A673 (cell line): Measurements from ENCODE around the gene PKNOX2. TPM values are rescaled to one million over a fixed set of nuclear protein-coding genes. Genes with fewer than 3 reads are reported as not detected.

Source experiments
- BruUV-seq: library from RNA; stranded (reverse); fragments of 400-500 nt; replicated peaks from 2 replicates; lab custom pipeline; 2021; lab: Mats Ljungman, UMichigan
- CTCF ChIA-PET: fragments of 300-600 bp; sonication (Branson Sonifier 250); formaldehyde crosslinking; loops from one replicate; lab custom pipeline; 2022; ENCODE audit warnings: antibody characterized with exemption; lab: Charles Lee
- POLR2A ChIA-PET: fragments of 300-600 bp; sonication (Branson Sonifier 250); formaldehyde crosslinking; loops from one replicate; lab custom pipeline; 2022; ENCODE audit warnings: antibody characterized with exemption; ENCODE audit not compliant: low non-redundant PET; lab: Charles Lee
- DNase-seq: peaks from one replicate; pipeline ENCODE4 v3.0.0-alpha.2; 2015; ENCODE audit warnings: low spot score
- H3K27ac ChIP-seq: fragments of 200-600 bp; sonication (generic); 2 replicates; pipeline ENCODE4 v1.5.1; 2016; ENCODE audit warnings: mixed run types, low read depth, mild to moderate bottlenecking, mixed read lengths, antibody characterized with exemption, low read length; ENCODE audit not compliant: poor library complexity, severe bottlenecking
- H3K27me3 ChIP-seq: fragments of 200-600 bp; sonication (generic); replicated peaks from 2 replicates; pipeline ENCODE4 v1.6.1; 2017; ENCODE audit warnings: mixed run types, low read depth, mild to moderate bottlenecking, mixed read lengths, antibody characterized with exemption, low read length; ENCODE audit not compliant: insufficient read depth, poor library complexity
- H3K36me3 ChIP-seq: fragments of 200-600 bp; sonication (generic); 2 replicates; pipeline ENCODE4 v1.6.1; 2016; ENCODE audit warnings: mixed run types, mild to moderate bottlenecking, mixed read lengths, antibody characterized with exemption, low read length; ENCODE audit not compliant: insufficient read depth, poor library complexity, severe bottlenecking
- H3K4me1 ChIP-seq: fragments of 200-600 bp; sonication (generic); 2 replicates; pipeline ENCODE4 v1.6.1; 2017; ENCODE audit warnings: mixed run types, mild to moderate bottlenecking, mixed read lengths, antibody characterized with exemption, low read length; ENCODE audit not compliant: insufficient read depth, poor library complexity, severe bottlenecking
- H3K4me3 ChIP-seq: fragments of 200-600 bp; sonication (generic); 2 replicates; pipeline ENCODE4 v1.5.1; 2016; ENCODE audit warnings: low read depth, mixed run types, mild to moderate bottlenecking, mixed read lengths, low read length; ENCODE audit not compliant: poor library complexity, severe bottlenecking
- H3K9me3 ChIP-seq: fragments of 200-600 bp; sonication (generic); 2 replicates; pipeline ENCODE4 v1.6.1; 2016; ENCODE audit warnings: mixed run types, low read depth, mild to moderate bottlenecking, mixed read lengths, antibody characterized with exemption, low read length; ENCODE audit not compliant: poor library complexity, severe bottlenecking
- EZH2 ChIP-seq: fragments of 200-600 bp; sonication (generic); IDR thresholded peaks from 2 replicates; pipeline ENCODE4 v1.6.1; 2017; ENCODE audit warnings: borderline replicate concordance, low read depth, mild to moderate bottlenecking, mixed read lengths, antibody characterized with exemption, low read length; ENCODE audit not compliant: poor library complexity, severe bottlenecking
- intact Hi-C: fragments of 100-400 bp; cut with micrococcal nuclease; formaldehyde crosslinking; loops from one replicate; pipeline ENCODE4 v1.10.0; 2022; ENCODE audit not compliant: unreplicated experiment
- total RNA-seq: library from RNA; stranded (reverse); gene quantifications from 2 replicates; pipeline ENCODE4 v1.2.3, GENCODE V29; 2021
- TF ChIP-seq, protein P1 (sequence below): fragments of 300-800, 200-600 bp; sonication (generic); conservative IDR thresholded peaks from 2 replicates; pipeline ENCODE4 v1.5.1; 2017; ENCODE audit warnings: low read depth, mild to moderate bottlenecking, antibody characterized with exemption, low read length, moderate library complexity, mixed read lengths

PKNOX2 gene
- total RNA-seq, 1 experiment from 2014 or later = 1.1 TPM

DNA sequence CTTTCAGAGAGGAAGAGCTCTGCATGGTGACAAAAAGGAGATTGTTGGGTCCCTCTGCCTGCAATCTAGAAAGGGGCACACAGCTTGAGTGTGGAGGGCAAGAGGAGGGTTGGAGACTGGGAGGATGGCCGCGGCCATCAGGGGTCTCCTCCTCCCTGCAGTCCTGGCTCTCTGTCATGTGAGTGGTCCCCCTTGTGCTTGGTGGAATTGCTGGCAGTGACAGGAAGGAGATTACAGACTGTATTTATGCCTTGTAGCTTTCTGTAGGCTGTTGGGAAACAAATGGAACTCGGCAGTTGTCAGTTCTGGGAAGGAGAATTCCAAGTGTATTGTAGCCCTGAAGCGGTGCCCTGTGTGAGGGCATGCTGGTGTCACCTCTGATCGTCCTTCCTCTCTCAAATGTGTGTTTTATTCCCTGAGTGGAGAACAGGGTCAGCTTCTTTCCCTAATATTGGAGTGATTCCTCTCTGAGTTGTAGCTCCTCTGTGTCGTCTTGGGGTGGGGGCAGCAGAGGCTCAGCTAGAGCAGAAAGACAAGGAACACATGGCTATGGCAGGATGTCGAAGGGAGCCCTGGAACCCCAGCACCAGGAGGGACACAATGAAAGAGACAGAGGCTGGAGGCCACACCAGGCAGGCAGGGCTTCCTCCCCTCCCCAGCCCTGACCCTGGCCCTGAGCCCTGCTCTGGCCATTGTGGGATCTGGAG, 163.1 kb downstream of the PKNOX2 start:
- TF ChIP-seq EZH2 = no peak
- TF ChIP-seq, protein P1, sequence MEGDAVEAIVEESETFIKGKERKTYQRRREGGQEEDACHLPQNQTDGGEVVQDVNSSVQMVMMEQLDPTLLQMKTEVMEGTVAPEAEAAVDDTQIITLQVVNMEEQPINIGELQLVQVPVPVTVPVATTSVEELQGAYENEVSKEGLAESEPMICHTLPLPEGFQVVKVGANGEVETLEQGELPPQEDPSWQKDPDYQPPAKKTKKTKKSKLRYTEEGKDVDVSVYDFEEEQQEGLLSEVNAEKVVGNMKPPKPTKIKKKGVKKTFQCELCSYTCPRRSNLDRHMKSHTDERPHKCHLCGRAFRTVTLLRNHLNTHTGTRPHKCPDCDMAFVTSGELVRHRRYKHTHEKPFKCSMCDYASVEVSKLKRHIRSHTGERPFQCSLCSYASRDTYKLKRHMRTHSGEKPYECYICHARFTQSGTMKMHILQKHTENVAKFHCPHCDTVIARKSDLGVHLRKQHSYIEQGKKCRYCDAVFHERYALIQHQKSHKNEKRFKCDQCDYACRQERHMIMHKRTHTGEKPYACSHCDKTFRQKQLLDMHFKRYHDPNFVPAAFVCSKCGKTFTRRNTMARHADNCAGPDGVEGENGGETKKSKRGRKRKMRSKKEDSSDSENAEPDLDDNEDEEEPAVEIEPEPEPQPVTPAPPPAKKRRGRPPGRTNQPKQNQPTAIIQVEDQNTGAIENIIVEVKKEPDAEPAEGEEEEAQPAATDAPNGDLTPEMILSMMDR = no peak
- Histone ChIP-seq H3K27ac (no peak overlapping the region), H3K27me3 (peaks cover 14% of the 10 kb centered on the region), H3K9me3 (no peaks in the 10 kb centered on the region), H3K4me1 (no peaks in the 10 kb centered on the region), H3K4me3 (no peak overlapping the region), H3K36me3 (no peaks in the 10 kb centered on the region)
- BruUV-seq = no TSS peak
- intact Hi-C loops = no loop called here
- no peak for DNase-seq
- CTCF ChIA-PET = interaction anchor here (2.0 kb wide), 1 partner anchor 18 kb away, joined by 7 read pairs; no protein-coding TSS in a partner anchor
- POLR2A ChIA-PET = no interaction called here

GRCh38 chr11:125328225-125328580, 163.7 kb downstream of the PKNOX2 start:
- no peak overlapping the region for H3K4me3 ChIP-seq
- BruUV-seq = no TSS peak
- DNase-seq = no peak
- no peaks in the 10 kb centered on the region for H3K4me1 ChIP-seq
- no peak for TF ChIP-seq EZH2
- TF ChIP-seq, protein P1 = no peak
- POLR2A ChIA-PET = no interaction called here
- no peaks in the 10 kb centered on the region for H3K9me3 ChIP-seq
- H3K36me3 ChIP-seq = no peaks in the 10 kb centered on the region
- H3K27ac ChIP-seq = no peak overlapping the region
- H3K27me3 ChIP-seq = peaks cover 12% of the 10 kb centered on the region
- intact Hi-C loops = no loop called here
- CTCF ChIA-PET = interaction anchor here (1.5 kb wide), 1 partner anchor 18 kb away, joined by 3 read pairs; no protein-coding TSS in a partner anchor

GRCh38 chr11:125329786-125330185, 165.2 kb downstream of the PKNOX2 start:
- TF ChIP-seq, protein P1 = no peak
- no peak for TF ChIP-seq EZH2
- ChIA-PET POLR2A (no interaction called here), CTCF (interaction anchor here (1.5 kb wide), 1 partner anchor 16 kb away, joined by 3 read pairs; no protein-coding TSS in a partner anchor)
- intact Hi-C loops = no loop called here
- H3K27me3 ChIP-seq = peaks cover 6% of the 10 kb centered on the region
- no peak for DNase-seq
- H3K9me3 ChIP-seq = no peaks in the 10 kb centered on the region
- no peaks in the 10 kb centered on the region for H3K4me1 ChIP-seq
- no peaks in the 10 kb centered on the region for H3K36me3 ChIP-seq
- BruUV-seq = no TSS peak
- H3K27ac ChIP-seq = no peak overlapping the region
- H3K4me3 ChIP-seq = no peak overlapping the region
